ENCODE data around the gene CRISP1. TPM values are rescaled to one million over a fixed set of nuclear protein-coding genes. Genes with fewer than 3 reads are reported as not detected.

The CRISP1 gene
- total RNA-seq, 1 donor from 2014 or later, result not detected

DNA sequence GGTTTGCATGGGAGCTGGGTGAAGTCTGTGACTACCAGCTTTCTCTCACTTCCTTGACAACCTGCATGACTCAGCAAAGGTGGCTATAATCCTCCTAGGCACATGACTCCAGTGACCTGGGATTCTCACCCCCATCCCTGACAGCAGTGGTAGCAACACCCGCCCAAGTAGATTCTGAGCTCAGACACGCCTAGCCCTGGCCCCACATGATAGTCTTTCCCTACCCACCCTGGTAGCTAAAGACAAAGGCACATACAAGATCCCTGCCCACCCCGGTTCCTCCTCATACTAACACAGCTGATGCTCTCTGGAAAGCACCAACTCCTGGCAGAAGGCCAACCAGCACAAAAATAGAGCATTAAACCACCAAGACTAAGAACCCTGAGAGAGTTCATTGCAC is 25.9 kb upstream of the CRISP1 start:
- Mint-ChIP-seq H3K9me3 (peaks cover 23% of the 10 kb centered on the region), H3K36me3 (no peaks in the 10 kb centered on the region), H3K4me3 (no peak overlapping the region), H3K4me1 (ENCODE audit: unreplicated experiment) (no peaks in the 10 kb centered on the region), H3K27me3 (no peaks in the 10 kb centered on the region), H3K27ac (no peak overlapping the region)
- no peak for DNase-seq (ENCODE audit: extremely low spot score, unreplicated experiment)
- TF ChIP-seq, protein P1, sequence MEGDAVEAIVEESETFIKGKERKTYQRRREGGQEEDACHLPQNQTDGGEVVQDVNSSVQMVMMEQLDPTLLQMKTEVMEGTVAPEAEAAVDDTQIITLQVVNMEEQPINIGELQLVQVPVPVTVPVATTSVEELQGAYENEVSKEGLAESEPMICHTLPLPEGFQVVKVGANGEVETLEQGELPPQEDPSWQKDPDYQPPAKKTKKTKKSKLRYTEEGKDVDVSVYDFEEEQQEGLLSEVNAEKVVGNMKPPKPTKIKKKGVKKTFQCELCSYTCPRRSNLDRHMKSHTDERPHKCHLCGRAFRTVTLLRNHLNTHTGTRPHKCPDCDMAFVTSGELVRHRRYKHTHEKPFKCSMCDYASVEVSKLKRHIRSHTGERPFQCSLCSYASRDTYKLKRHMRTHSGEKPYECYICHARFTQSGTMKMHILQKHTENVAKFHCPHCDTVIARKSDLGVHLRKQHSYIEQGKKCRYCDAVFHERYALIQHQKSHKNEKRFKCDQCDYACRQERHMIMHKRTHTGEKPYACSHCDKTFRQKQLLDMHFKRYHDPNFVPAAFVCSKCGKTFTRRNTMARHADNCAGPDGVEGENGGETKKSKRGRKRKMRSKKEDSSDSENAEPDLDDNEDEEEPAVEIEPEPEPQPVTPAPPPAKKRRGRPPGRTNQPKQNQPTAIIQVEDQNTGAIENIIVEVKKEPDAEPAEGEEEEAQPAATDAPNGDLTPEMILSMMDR (conservative IDR thresholded peaks at IDR 0.05), result no peak

DNA sequence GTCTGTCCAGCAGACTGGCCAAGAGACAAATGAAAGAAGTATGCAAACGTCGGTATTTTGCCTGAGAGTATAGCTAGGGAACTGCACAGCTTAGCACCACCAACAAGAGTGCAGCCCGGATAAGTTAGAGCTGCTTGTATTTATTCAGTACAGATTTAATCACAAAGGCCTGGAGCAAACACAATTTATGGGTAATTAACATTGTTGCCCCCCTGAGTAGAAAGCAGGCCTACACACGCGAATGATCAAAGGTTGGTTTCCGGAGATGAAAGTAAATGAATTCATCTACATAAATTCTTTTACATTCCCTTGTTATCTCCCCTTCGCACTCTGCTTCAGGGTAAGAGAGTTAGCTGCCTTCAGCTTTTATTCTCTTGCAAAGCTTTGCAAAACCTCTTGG is 24.7 kb upstream of the CRISP1 start:
- Mint-ChIP-seq H3K27me3 (no peaks in the 10 kb centered on the region), H3K4me3 (no peak overlapping the region), H3K27ac (no peak overlapping the region), H3K4me1 (ENCODE audit: unreplicated experiment) (no peaks in the 10 kb centered on the region), H3K9me3 (peaks cover 15% of the 10 kb centered on the region), H3K36me3 (no peaks in the 10 kb centered on the region)
- TF ChIP-seq, protein P1 (conservative IDR thresholded peaks at IDR 0.05), result no peak
- DNase-seq (ENCODE audit: extremely low spot score, unreplicated experiment), result no peak

DNA sequence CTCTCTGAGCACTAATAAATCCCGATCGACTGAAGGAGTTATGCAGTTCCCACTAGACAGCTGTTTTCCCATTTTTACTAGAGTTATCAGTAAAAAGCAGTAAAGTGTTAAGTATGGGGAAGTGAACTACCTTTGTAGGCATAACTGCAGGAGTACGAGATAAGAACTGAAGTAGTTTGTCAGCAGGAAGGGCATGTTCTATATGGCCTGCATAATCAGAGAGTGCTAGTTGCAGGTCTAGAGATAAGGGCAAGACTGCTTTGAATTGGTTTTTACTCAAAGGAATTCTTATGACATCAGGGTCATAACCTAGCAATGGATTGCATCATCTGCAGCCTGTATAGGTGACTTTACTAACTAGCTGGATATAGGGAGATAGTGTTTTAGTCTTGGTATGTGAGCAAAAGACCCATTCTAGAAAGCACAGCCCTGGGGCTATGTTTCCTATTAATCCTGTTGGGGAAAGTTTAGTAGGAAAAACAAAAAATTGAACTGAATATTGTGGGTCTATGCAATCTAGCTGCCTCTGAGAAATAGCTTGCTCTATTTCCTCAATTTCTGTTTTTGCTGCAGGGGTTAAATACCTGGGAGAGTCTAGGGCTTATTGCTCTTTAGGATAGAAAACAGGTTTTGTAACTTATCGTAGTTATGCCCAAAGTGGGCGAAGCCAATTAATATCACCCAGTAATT is 22.6 kb upstream of the CRISP1 start:
- no peaks in the 10 kb centered on the region for H3K27me3 Mint-ChIP-seq
- H3K9me3 Mint-ChIP-seq, result peaks cover 15% of the 10 kb centered on the region
- no peaks in the 10 kb centered on the region for H3K36me3 Mint-ChIP-seq
- TF ChIP-seq, protein P1 (conservative IDR thresholded peaks at IDR 0.05), result no peak
- H3K4me1 Mint-ChIP-seq (ENCODE audit: unreplicated experiment), result no peaks in the 10 kb centered on the region
- H3K27ac Mint-ChIP-seq, result no peak overlapping the region
- no peak overlapping the region for H3K4me3 Mint-ChIP-seq
- DNase-seq (ENCODE audit: extremely low spot score, unreplicated experiment), result no peak

DNA sequence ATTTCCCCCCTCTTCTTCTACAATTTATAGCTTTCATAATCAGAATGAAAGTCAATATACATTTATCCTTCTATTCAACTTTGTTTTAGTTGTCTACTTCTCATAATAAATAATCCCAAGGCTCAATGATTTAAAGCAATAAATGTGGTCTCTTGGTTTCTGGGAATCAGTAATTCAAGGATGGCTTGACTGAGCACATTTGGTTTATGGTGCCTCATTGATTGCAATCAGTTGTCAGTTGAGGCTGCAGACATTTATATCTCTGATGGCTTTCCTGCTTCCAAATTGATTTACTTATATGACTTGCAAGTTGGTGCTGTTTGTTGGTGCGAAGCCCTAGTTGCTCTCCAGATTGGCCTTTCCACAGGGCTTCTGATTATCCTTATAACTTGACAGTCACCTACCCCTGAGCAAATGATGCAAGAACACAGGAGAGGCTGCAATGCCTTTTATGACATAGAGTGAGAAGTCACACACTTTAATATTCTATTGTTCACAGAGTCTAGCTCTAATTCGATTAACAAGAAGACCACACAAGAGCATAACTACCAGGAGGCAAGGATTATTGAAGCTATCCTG is 2.7 kb upstream of the CRISP1 start:
- Mint-ChIP-seq H3K27me3 (no peaks in the 10 kb centered on the region), H3K9me3 (peaks cover 12% of the 10 kb centered on the region), H3K4me1 (ENCODE audit: unreplicated experiment) (peaks cover 4% of the 10 kb centered on the region), H3K27ac (no peak overlapping the region), H3K4me3 (no peak overlapping the region), H3K36me3 (no peaks in the 10 kb centered on the region)
- no peak for DNase-seq (ENCODE audit: extremely low spot score, unreplicated experiment)
- TF ChIP-seq, protein P1 (conservative IDR thresholded peaks at IDR 0.05), result no peak

DNA sequence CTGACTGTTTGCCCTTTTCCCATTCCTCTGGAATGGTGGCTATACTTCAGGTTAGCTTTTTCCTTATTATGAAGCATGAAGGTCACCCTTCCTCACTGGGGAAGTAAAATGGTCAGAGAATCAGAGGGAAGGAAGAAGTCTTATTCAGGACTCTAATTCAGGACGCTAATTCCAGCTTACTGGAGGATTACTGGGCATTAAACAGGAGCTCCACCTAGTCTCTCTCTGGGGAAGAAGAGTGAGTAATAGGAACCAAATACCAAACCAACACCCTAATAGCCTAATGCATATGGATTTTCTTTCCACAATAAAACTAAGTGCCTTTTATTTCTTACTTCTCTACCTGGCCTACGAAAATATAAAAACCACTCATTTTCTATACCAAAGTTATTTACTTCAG is 10.1 kb downstream of the CRISP1 start:
- TF ChIP-seq, protein P1 (conservative IDR thresholded peaks at IDR 0.05), result no peak
- no peak for DNase-seq (ENCODE audit: extremely low spot score, unreplicated experiment)
- H3K4me3 Mint-ChIP-seq, result no peak overlapping the region
- H3K4me1 Mint-ChIP-seq (ENCODE audit: unreplicated experiment), result no peaks in the 10 kb centered on the region
- H3K27me3 Mint-ChIP-seq, result no peaks in the 10 kb centered on the region
- no peaks in the 10 kb centered on the region for H3K36me3 Mint-ChIP-seq
- no peaks in the 10 kb centered on the region for H3K9me3 Mint-ChIP-seq
- H3K27ac Mint-ChIP-seq, result no peak overlapping the region
